GM12873 (cell line): ENCODE measurements around the gene GDI1.

ENCODE experiments used
- TF ChIP-seq, protein P1 (sequence below): IDR thresholded peaks from 2 replicates; pipeline ENCODE4 v1.5.1; 2012; ENCODE audit warnings: low read depth, mild to moderate bottlenecking, moderate library complexity, low read length, control low read depth; ENCODE audit not compliant: insufficient read depth; ENCODE audit errors: missing control alignments

GDI1 gene

DNA sequence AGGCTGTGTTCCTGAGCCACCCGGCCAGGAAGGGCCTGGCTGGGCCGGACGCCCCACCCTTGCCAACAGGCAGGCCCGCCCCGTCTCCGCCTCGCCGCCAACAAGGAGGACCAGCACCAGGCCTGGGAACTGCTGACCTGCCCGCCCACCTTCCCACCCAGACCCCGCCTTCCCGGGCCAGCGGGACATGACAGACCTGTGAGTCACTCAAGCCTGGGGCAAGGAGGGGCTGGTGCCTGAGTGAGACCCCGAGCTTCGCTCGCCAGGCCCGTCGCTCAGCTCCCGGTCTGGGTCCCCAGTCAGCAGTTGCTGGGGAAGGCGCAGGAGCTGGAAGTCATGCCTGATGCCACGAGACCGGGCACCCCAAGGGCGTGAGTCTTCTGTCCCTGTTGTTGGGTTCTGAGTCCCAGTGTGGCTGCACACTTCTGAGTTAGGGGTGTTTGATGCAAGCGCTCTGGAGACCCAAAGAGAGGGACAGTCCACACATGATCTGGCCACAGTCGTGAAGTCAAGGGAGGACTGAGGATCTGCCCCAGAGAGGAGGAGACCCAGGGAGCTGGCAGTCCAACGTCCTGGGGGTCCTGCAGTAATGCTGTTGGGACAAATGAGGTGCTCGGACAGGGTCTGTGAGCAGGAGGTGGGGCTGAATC is 27.6 kb upstream of the GDI1 start, which contains the start of gene DNASE1L1:
DNASE1L1 (minus strand) TSS at position 33 of the 650 bp plus-strand sequence. CDS start 3,686 bp downstream, outside the sequence.
- TF ChIP-seq, protein P1, sequence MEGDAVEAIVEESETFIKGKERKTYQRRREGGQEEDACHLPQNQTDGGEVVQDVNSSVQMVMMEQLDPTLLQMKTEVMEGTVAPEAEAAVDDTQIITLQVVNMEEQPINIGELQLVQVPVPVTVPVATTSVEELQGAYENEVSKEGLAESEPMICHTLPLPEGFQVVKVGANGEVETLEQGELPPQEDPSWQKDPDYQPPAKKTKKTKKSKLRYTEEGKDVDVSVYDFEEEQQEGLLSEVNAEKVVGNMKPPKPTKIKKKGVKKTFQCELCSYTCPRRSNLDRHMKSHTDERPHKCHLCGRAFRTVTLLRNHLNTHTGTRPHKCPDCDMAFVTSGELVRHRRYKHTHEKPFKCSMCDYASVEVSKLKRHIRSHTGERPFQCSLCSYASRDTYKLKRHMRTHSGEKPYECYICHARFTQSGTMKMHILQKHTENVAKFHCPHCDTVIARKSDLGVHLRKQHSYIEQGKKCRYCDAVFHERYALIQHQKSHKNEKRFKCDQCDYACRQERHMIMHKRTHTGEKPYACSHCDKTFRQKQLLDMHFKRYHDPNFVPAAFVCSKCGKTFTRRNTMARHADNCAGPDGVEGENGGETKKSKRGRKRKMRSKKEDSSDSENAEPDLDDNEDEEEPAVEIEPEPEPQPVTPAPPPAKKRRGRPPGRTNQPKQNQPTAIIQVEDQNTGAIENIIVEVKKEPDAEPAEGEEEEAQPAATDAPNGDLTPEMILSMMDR = no peak

DNA sequence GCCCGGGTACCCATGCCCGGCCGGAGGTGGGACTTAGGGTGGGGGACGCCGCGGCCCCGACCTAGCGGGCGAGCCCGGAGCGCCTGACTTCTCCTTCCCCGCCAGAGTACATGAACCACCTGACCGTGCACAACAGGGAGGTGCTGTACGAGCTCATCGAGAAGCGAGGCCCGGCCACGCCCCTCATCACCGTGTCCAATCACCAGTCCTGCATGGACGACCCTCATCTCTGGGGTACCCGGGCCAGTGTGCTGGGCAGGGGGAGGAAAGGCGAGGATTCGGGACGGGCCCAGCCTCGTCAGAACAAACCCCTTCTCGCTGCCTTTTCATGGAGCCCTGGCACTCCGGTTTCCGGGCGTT is 25.0 kb upstream of the GDI1 start:
- TF ChIP-seq, protein P1 = no peak

DNA sequence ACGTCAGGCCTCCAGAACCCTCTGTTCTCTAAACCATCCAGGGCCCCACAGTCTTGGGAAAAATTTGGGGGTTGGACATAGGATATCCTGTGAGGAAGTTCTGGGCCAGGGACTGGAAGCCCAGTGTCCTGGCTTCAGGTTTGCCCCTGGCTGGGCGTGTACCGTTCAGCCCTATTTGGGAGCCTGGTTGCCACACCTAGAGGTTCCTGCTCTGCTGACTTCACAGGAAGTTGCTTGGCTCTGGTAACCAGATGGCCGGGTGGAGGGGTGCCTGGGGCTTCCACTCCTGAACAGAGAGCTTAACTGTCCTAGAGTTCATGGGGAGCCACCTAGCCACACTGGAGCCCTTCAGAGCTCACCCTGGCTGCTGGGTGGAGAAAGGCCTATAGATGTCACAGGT is 24.5 kb upstream of the GDI1 start:
- TF ChIP-seq, protein P1 = no peak

DNA sequence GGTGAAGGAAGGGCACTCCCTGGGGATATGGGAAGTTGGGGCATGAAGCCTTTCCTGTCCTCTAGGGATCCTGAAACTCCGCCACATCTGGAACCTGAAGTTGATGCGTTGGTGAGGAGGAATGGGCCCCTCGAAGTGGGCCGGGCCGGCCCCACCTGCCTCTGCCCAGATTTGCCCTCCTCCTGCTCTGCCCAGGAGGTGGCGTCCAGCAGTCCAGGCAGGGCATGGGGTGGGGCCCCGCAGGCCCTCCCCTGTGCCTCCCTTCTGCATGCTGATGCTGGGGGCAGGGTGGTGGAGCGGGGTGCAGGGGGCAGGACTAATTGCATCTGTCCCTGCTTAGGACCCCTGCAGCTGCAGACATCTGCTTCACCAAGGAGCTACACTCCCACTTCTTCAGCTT is 23.8 kb upstream of the GDI1 start:
- TF ChIP-seq, protein P1 = no peak

DNA sequence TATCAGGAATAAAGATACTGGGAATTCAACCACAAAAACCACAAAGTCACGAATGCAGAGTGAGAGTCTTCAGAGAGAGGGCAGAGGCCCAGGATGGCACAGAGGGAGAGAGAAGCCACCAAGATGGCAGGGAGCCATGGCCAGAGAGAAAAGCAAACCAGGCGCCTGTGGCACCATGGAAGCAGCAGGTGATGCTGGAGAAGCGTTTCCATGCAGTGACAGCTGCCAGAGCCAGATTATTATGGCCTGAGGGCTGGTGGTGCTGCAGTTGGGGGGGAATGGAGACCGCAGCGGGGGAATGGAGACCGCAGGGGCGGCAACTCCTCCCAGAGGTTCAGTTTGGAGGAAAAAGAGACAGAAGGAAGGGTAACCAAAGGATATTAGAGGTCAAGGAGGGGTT is 19.8 kb upstream of the GDI1 start:
- TF ChIP-seq, protein P1 = no peak

DNA sequence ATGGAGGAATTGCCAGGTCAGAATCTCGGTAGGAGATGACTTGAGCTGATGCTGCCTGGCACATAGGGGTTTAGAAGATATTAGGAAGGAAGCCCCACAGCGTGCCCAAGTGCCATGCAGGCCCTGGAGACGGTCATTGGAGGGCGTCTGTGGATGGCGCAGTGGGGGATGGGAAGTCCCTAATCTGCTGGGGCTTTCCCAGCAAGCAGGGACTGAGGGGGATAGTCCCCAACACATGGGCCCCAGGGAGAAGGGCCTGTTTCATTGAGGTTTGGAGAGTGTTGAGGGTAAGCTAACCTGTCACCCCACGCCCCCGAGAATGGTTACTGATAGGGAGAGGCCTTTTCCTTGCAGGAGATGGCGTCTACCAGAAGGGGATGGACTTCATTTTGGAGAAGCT is 17.8 kb upstream of the GDI1 start:
- TF ChIP-seq, protein P1 = no peak

DNA sequence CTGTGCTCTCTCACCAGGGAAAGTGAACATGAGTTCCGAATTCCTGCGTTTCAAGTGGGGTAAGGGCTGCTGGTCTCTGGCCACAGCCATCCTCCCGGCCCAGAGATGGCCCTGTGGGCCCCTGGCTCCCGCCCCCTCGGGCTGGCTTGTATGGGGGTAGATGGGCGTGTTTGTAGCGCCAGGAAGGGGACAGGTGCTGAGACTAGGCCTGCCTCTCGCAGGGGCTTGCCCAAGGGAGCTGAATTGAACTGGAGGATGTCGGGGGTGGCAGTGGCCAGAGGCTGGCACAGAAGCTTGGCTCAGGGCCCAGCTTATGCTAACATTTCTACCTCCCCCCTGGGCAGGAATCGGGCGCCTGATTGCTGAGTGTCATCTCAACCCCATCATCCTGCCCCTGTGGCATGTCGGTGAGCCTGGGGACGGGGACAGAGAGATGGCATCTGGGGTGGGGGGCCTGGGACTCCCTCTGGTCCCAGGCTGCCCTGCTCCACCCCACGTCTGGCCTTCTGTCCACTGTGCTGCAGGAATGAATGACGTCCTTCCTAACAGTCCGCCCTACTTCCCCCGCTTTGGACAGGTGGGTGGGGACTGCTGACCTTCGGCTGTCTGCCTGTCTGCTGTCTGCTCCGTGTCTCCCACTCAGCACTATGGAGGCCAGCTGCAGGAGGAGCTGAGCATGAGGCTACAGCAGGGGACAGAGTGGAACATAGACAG is 17.1 kb upstream of the GDI1 start:
- TF ChIP-seq, protein P1 = no peak
